Testis (tissue), 2 donors: ENCODE measurements around the gene TOR1AIP2.

ENCODE experiments used
- CTCF ChIP-seq, 3 experiments: fragments of 450-650 bp in 2 of 3; fragments of 200-600 bp in 1 of 3; sonication (generic) in 1 of 3; IDR thresholded peaks; one replicate each; pipeline ENCODE4 v1.5.1; 2016 to 2019; ENCODE audit warnings: antibody characterized with exemption in 3 of 3, mild to moderate bottlenecking in 2 of 3, moderate library complexity in 1 of 3
- POLR2A ChIP-seq: fragments of 450-650 bp; IDR thresholded peaks from one replicate; pipeline ENCODE4 v1.6.1; 2017; ENCODE audit warnings: antibody characterized with exemption, mild to moderate bottlenecking, moderate library complexity

- no peak for TF ChIP-seq CTCF (IDR thresholded peaks at IDR 0.05)
- no peak for TF ChIP-seq POLR2A
Observed at GRCh38 chr1:179925302-179925701, 47.7 kb upstream of the TOR1AIP2 start.
